H9 (cell line): ENCODE results near the gene CLMP. TPM values are rescaled to one million over a fixed set of nuclear protein-coding genes. Genes with fewer than 3 reads are reported as not detected.

ENCODE experiments used
- DNase-seq: peaks from one replicate; pipeline ENCODE4 v3.0.0-alpha.2; 2017
- H2AFZ ChIP-seq: one replicate; pipeline ENCODE4 v1.6.1; 2013; ENCODE audit warnings: mild to moderate bottlenecking, low read length, control low read depth, moderate library complexity
- H2AK5ac ChIP-seq: 2 replicates; pipeline ENCODE4 v1.6.1; 2013; ENCODE audit warnings: low read length, control low read depth, mixed read lengths; ENCODE audit not compliant: insufficient read length
- H2BK120ac ChIP-seq: one replicate; pipeline ENCODE4 v1.6.1; 2013; ENCODE audit warnings: low read depth, mild to moderate bottlenecking, low read length, control low read depth, inconsistent platforms; ENCODE audit not compliant: poor library complexity, severe bottlenecking
- H2BK12ac ChIP-seq: 2 replicates; pipeline ENCODE4 v1.6.1; 2013; ENCODE audit warnings: low read length, control low read depth, mixed read lengths, low read depth; ENCODE audit not compliant: insufficient read length
- H2BK15ac ChIP-seq: 2 replicates; pipeline ENCODE4 v1.6.1; 2013; ENCODE audit warnings: low read depth, low read length, control low read depth
- H2BK20ac ChIP-seq: one replicate; pipeline ENCODE4 v1.6.1; 2013; ENCODE audit warnings: low read depth, mild to moderate bottlenecking, low read length, control low read depth, inconsistent platforms; ENCODE audit not compliant: poor library complexity, severe bottlenecking
- H2BK5ac ChIP-seq: 2 replicates; pipeline ENCODE4 v1.6.1; 2013; ENCODE audit warnings: low read length, control low read depth, mixed read lengths; ENCODE audit not compliant: insufficient read length
- H3K14ac ChIP-seq: 2 replicates; pipeline ENCODE4 v1.6.1; 2013; ENCODE audit warnings: low read length, control low read depth; ENCODE audit not compliant: insufficient read depth
- H3K18ac ChIP-seq: 2 replicates; pipeline ENCODE4 v1.6.1; 2013; ENCODE audit warnings: low read depth, mild to moderate bottlenecking, mixed read lengths, low read length, control low read depth; ENCODE audit not compliant: insufficient read length
- H3K23ac ChIP-seq: 2 replicates; pipeline ENCODE4 v1.6.1; 2013; ENCODE audit warnings: low read length, control low read depth, mixed read lengths, low read depth; ENCODE audit not compliant: insufficient read length
- H3K23me2 ChIP-seq: 2 replicates; pipeline ENCODE4 v1.6.1; 2013; ENCODE audit warnings: low read depth, mild to moderate bottlenecking, mixed read lengths, low read length, control low read depth; ENCODE audit not compliant: insufficient read length, poor library complexity, severe bottlenecking
- H3K27ac ChIP-seq: 2 replicates; pipeline ENCODE4 v1.5.1; 2013; ENCODE audit warnings: low read length, control low read depth, mixed read lengths, low read depth; ENCODE audit not compliant: insufficient read length
- H3K27me3 ChIP-seq: 2 replicates; pipeline ENCODE4 v1.6.1; 2013; ENCODE audit warnings: low read length, control low read depth, inconsistent platforms; ENCODE audit not compliant: insufficient read depth
- H3K4ac ChIP-seq: 2 replicates; pipeline ENCODE4 v1.6.1; 2013; ENCODE audit warnings: low read depth, mild to moderate bottlenecking, control low read depth, inconsistent platforms, low read length, moderate library complexity
- H3K4me1 ChIP-seq: 2 replicates; pipeline ENCODE4 v1.6.1; 2013; ENCODE audit warnings: low read length, control low read depth, inconsistent platforms; ENCODE audit not compliant: insufficient read depth
- H3K4me2 ChIP-seq: 2 replicates; pipeline ENCODE4 v1.6.1; 2013; ENCODE audit warnings: low read length, control low read depth, mixed read lengths; ENCODE audit not compliant: insufficient read length, insufficient read depth
- H3K56ac ChIP-seq: 2 replicates; pipeline ENCODE4 v1.6.1; 2013; ENCODE audit warnings: low read depth, mild to moderate bottlenecking, mixed read lengths, low read length, control low read depth; ENCODE audit not compliant: insufficient read length
- H3K79me1 ChIP-seq: 2 replicates; pipeline ENCODE4 v1.6.1; 2013; ENCODE audit warnings: low read depth, mild to moderate bottlenecking, moderate library complexity, low read length, control low read depth, inconsistent platforms; ENCODE audit not compliant: insufficient read depth, poor library complexity, severe bottlenecking
- H3K79me2 ChIP-seq: 2 replicates; pipeline ENCODE4 v1.6.1; 2013; ENCODE audit warnings: low read length, control low read depth, inconsistent platforms; ENCODE audit not compliant: insufficient read depth
- H3K9ac ChIP-seq: 2 replicates; pipeline ENCODE4 v1.6.1; 2013; ENCODE audit warnings: low read length, control low read depth, mixed read lengths; ENCODE audit not compliant: insufficient read length; ENCODE audit errors: extremely low read depth
- H3K9me3 ChIP-seq: one replicate; pipeline ENCODE4 v1.6.1; 2013; ENCODE audit warnings: low read depth, low read length, inconsistent platforms; ENCODE audit not compliant: control insufficient read depth
- H3T11ph ChIP-seq: one replicate; pipeline ENCODE4 v1.6.1; 2013; ENCODE audit warnings: mild to moderate bottlenecking, low read length, control low read depth, inconsistent platforms
- H4K20me1 ChIP-seq: one replicate; pipeline ENCODE4 v1.6.1; 2013; ENCODE audit not compliant: control insufficient read depth, insufficient read length, insufficient read depth
- H4K5ac ChIP-seq: 2 replicates; pipeline ENCODE4 v1.6.1; 2013; ENCODE audit warnings: low read depth, mild to moderate bottlenecking, mixed read lengths, low read length, control low read depth; ENCODE audit not compliant: insufficient read length
- H4K8ac ChIP-seq: replicated peaks from 2 replicates; pipeline ENCODE4 v1.6.1; 2013; ENCODE audit warnings: low read length, control low read depth, mixed read lengths, low read depth; ENCODE audit not compliant: insufficient read length
- H4K91ac ChIP-seq: 2 replicates; pipeline ENCODE4 v1.6.1; 2013; ENCODE audit warnings: low read depth, mild to moderate bottlenecking, moderate library complexity, mixed read lengths, low read length, control low read depth; ENCODE audit not compliant: insufficient read length
- H3K27ac Mint-ChIP-seq, 3 experiments: 2 replicates in 2 of 3; 3 replicates in 1 of 3; pipeline ENCODE4 v1.8.0; 2020 to 2021; ENCODE audit warnings: mixed read lengths in 3 of 3, mild to moderate bottlenecking in 1 of 3, moderate library complexity in 1 of 3
- H3K27me3 Mint-ChIP-seq: 2 replicates; pipeline ENCODE4 v1.8.0; 2021; ENCODE audit warnings: low read depth, mild to moderate bottlenecking, moderate library complexity, mixed read lengths
- H3K36me3 Mint-ChIP-seq, 3 experiments: 2 replicates in 2 of 3; 3 replicates in 1 of 3; pipeline ENCODE4 v1.8.0; 2020 to 2021; ENCODE audit warnings: low read depth in 3 of 3, mixed read lengths in 3 of 3; ENCODE audit not compliant: insufficient read depth in 1 of 3
- H3K4me1 Mint-ChIP-seq, 2 experiments: 2 replicates each; pipeline ENCODE4 v1.8.0; 2020; ENCODE audit warnings: mixed read lengths in 2 of 2
- H3K4me3 Mint-ChIP-seq, 2 experiments: 2 replicates in 1 of 2; 3 replicates in 1 of 2; pipeline ENCODE4 v1.8.0; 2020 to 2021; ENCODE audit warnings: mild to moderate bottlenecking in 2 of 2, mixed read lengths in 2 of 2, moderate library complexity in 1 of 2
- H3K9me3 Mint-ChIP-seq, 2 experiments: 2 replicates in 1 of 2; 3 replicates in 1 of 2; pipeline ENCODE4 v1.8.0; 2020; ENCODE audit warnings: mild to moderate bottlenecking in 2 of 2, mixed read lengths in 2 of 2, moderate library complexity in 1 of 2
- CTCF ChIP-seq: fragments of 200-600 bp; sonication (generic); conservative IDR thresholded peaks from 3 replicates; pipeline ENCODE4 v1.8.0; 2021; ENCODE audit warnings: antibody characterized with exemption, mild to moderate bottlenecking
- WGBS: extraction: QIAGEN DNeasy Blood & Tissue Kit; methylation state at CpG from one replicate; pipeline ENCODE4 v1.1.7; 2013; ENCODE audit warnings: missing lambda C conversion rate, low lambda C conversion rate, mixed read lengths; ENCODE audit not compliant: insufficient read length; ENCODE audit errors: extremely low coverage; 5-methylcytosine and 5-hydroxymethylcytosine counted together
- total RNA-seq: library from RNA; stranded (reverse); gene quantifications from 2 replicates; pipeline ENCODE4 v1.2.1, GENCODE V29; 2021

CLMP gene
- total RNA-seq, 1 experiment from 2014 or later, result 13.8 TPM

- Mint-ChIP-seq H3K27ac (peak overlapping the region in 2 of 3 experiments; percentile 20 to 26; a peak in 2 of 7 replicates), H3K36me3 (no peaks in the 10 kb centered on the region; a peak in 4 of 7 replicates), H3K4me3 (no peak overlapping the region), H3K9me3 (no peaks in the 10 kb centered on the region), H3K4me1 (peaks cover 0 to 10% of the 10 kb centered on the region in 2 experiments; a peak in 1 of 4 replicates), H3K27me3 (no peaks in the 10 kb centered on the region)
- no peak overlapping the region for H2BK5ac ChIP-seq
- no peak for DNase-seq
- no peaks in the 10 kb centered on the region for H3K9me3 ChIP-seq
- H3K23ac ChIP-seq, result no peak overlapping the region
- no peak overlapping the region for H3K18ac ChIP-seq
- no peaks in the 10 kb centered on the region for H3K27me3 ChIP-seq
- H3K79me2 ChIP-seq, result no peaks in the 10 kb centered on the region
- H3K14ac ChIP-seq, result no peak overlapping the region; the same call in 1 of the 2 replicates
- no peak overlapping the region for H2BK20ac ChIP-seq
- no peak overlapping the region for H3K9ac ChIP-seq
- no peak overlapping the region for H2BK12ac ChIP-seq
- no CpG with 5 or more reads among the region's 10 CpGs for WGBS
- no peak overlapping the region for H3K4ac ChIP-seq
- TF ChIP-seq CTCF, result no peak
- H3K23me2 ChIP-seq, result no peaks in the 10 kb centered on the region
- H3K56ac ChIP-seq, result no peak overlapping the region
- no peak overlapping the region for H2AK5ac ChIP-seq
- H4K8ac ChIP-seq, result peak overlapping the region; percentile 34
- H2BK120ac ChIP-seq, result no peak overlapping the region
- no peak overlapping the region for H3K4me2 ChIP-seq
- H3K27ac ChIP-seq, result no peak overlapping the region
- H3K79me1 ChIP-seq, result no peaks in the 10 kb centered on the region
- no peak overlapping the region for H4K5ac ChIP-seq
- no peak overlapping the region for H4K91ac ChIP-seq
- no peak overlapping the region for H3T11ph ChIP-seq
- no peak overlapping the region for H2BK15ac ChIP-seq
- no peaks in the 10 kb centered on the region for H4K20me1 ChIP-seq
- no peak overlapping the region for H2AFZ ChIP-seq
- no peaks in the 10 kb centered on the region for H3K4me1 ChIP-seq
Observed at GRCh38 chr11:123159183-123159857, 35.7 kb downstream of the CLMP start.
